SU-DHL-6 (cell line): ENCODE data around the gene MNX1.

Source experiments
- H2AFZ ChIP-seq: fragments of 200-600 bp; sonication (generic); 2 replicates; pipeline ENCODE4 v1.6.1; 2014; ENCODE audit warnings: low read depth, mild to moderate bottlenecking, moderate library complexity, mixed read lengths, antibody characterized with exemption, low read length; ENCODE audit not compliant: severe bottlenecking
- H3F3A ChIP-seq: fragments of 200-600 bp; shearing (Covaris generic); 2 replicates; pipeline ENCODE4 v1.6.0; 2016; ENCODE audit warnings: antibody characterized with exemption, mild to moderate bottlenecking; ENCODE audit not compliant: insufficient read depth
- H3K27ac ChIP-seq: fragments of 200-600 bp; sonication (generic); 2 replicates; pipeline ENCODE4 v1.5.1; 2016; ENCODE audit warnings: low read depth, mild to moderate bottlenecking, low read length, moderate library complexity, mixed read lengths
- H3K27me3 ChIP-seq: fragments of 200-600 bp; sonication (generic), shearing (Covaris generic); 2 replicates; pipeline ENCODE4 v1.6.0; 2014; ENCODE audit warnings: mild to moderate bottlenecking, low read length
- H3K36me3 ChIP-seq: fragments of 200-600 bp; sonication (generic); 2 replicates; pipeline ENCODE4 v1.6.1; 2014; ENCODE audit warnings: mild to moderate bottlenecking, low read length, mixed read lengths
- H3K4me2 ChIP-seq: fragments of 300-600, 200-600 bp; shearing (Covaris generic), sonication (generic); 2 replicates; pipeline ENCODE4 v1.6.0; 2014; ENCODE audit warnings: low read length, low read depth, mild to moderate bottlenecking; ENCODE audit not compliant: poor library complexity, severe bottlenecking
- H3K4me3 ChIP-seq: fragments of 200-600 bp; sonication (generic); 2 replicates; pipeline ENCODE4 v1.5.1; 2014; ENCODE audit warnings: antibody characterized with exemption, low read length, mild to moderate bottlenecking, mixed read lengths; ENCODE audit not compliant: insufficient read depth, poor library complexity, severe bottlenecking
- H3K79me2 ChIP-seq: fragments of 200-600 bp; sonication (generic); 2 replicates; pipeline ENCODE4 v1.6.1; 2014; ENCODE audit warnings: mild to moderate bottlenecking, low read length, moderate library complexity; ENCODE audit not compliant: insufficient read depth
- H3K9ac ChIP-seq: fragments of 200-600 bp; sonication (generic); 2 replicates; pipeline ENCODE4 v1.7.0; 2014; ENCODE audit warnings: mild to moderate bottlenecking, low read length
- H3K9me2 ChIP-seq: fragments of 200-600 bp; sonication (generic); replicated peaks from 2 replicates; pipeline ENCODE4 v1.6.1; 2014; ENCODE audit warnings: low read length; ENCODE audit not compliant: insufficient read depth
- H3K9me3 ChIP-seq: fragments of 200-600 bp; sonication (generic); 2 replicates; pipeline ENCODE4 v1.6.1; 2014; ENCODE audit warnings: low read length, mixed read lengths; ENCODE audit not compliant: insufficient read depth
- H4K20me1 ChIP-seq: fragments of 200-600 bp; sonication (generic); 2 replicates; pipeline ENCODE4 v1.6.1; 2014; ENCODE audit warnings: low read depth, mild to moderate bottlenecking, antibody characterized with exemption, low read length, moderate library complexity, mixed read lengths
- CTCF ChIP-seq: fragments of 200-600 bp; sonication (generic); IDR thresholded peaks from one replicate; pipeline ENCODE4 v1.5.1; 2017; ENCODE audit warnings: antibody characterized with exemption, mild to moderate bottlenecking, low read length, moderate library complexity; ENCODE audit not compliant: insufficient read depth, poor library complexity, severe bottlenecking
- EZH2phosphoT487 ChIP-seq: fragments of 200-600 bp; sonication (generic), shearing (Covaris generic); conservative IDR thresholded peaks from 2 replicates; pipeline ENCODE4 v1.6.1; 2018; ENCODE audit warnings: mild to moderate bottlenecking, antibody characterized with exemption, low read length, moderate library complexity, mixed read lengths

The MNX1 gene

GRCh38 chr7:157037028-157037427 is 26.6 kb upstream of the MNX1 start:
- TF ChIP-seq EZH2phosphoT487 (no peak), CTCF (no peak)
- H3K9ac ChIP-seq: no peak overlapping the region
- H3K4me3 ChIP-seq: no peak overlapping the region
- no peaks in the 10 kb centered on the region for H3F3A ChIP-seq
- no peaks in the 10 kb centered on the region for H3K9me2 ChIP-seq
- H3K27me3 ChIP-seq: no peaks in the 10 kb centered on the region
- no peak overlapping the region for H3K4me2 ChIP-seq
- H4K20me1 ChIP-seq: no peaks in the 10 kb centered on the region
- no peaks in the 10 kb centered on the region; the same call in 1 of the 2 replicates for H3K9me3 ChIP-seq
- H3K27ac ChIP-seq: no peak overlapping the region
- H3K36me3 ChIP-seq: no peaks in the 10 kb centered on the region
- H3K79me2 ChIP-seq: no peaks in the 10 kb centered on the region
- H2AFZ ChIP-seq: no peak overlapping the region

GRCh38 chr7:157035979-157036378 is 25.5 kb upstream of the MNX1 start:
- Histone ChIP-seq H3F3A (no peaks in the 10 kb centered on the region), H3K36me3 (no peaks in the 10 kb centered on the region), H3K4me2 (no peak overlapping the region), H4K20me1 (no peaks in the 10 kb centered on the region), H3K27me3 (no peaks in the 10 kb centered on the region), H3K9me3 (no peaks in the 10 kb centered on the region; the same call in 1 of the 2 replicates), H3K4me3 (no peak overlapping the region), H2AFZ (no peak overlapping the region), H3K9me2 (no peaks in the 10 kb centered on the region), H3K9ac (no peak overlapping the region), H3K27ac (no peak overlapping the region), H3K79me2 (no peaks in the 10 kb centered on the region)
- TF ChIP-seq EZH2phosphoT487: no peak
- TF ChIP-seq CTCF: no peak

- Histone ChIP-seq H3K27ac (no peak overlapping the region), H3K79me2 (no peaks in the 10 kb centered on the region), H3K36me3 (no peaks in the 10 kb centered on the region), H2AFZ (no peak overlapping the region), H3K9me2 (no peaks in the 10 kb centered on the region), H3K9me3 (no peaks in the 10 kb centered on the region; the same call in 1 of the 2 replicates), H4K20me1 (no peaks in the 10 kb centered on the region), H3K27me3 (no peaks in the 10 kb centered on the region), H3K4me2 (no peak overlapping the region), H3K9ac (no peak overlapping the region), H3F3A (no peaks in the 10 kb centered on the region), H3K4me3 (no peak overlapping the region)
- TF ChIP-seq EZH2phosphoT487 (no peak), CTCF (no peak)
Measured at GRCh38 chr7:157035302-157035701, 24.8 kb upstream of the MNX1 start.
